Measurements from ENCODE around the gene TMOD1.

- TF ChIP-seq TCF4 (CRISPR knock-in tag; IDR thresholded peaks at IDR 0.05; ENCODE audit: borderline replicate concordance): no peak
- TF ChIP-seq, protein P1, sequence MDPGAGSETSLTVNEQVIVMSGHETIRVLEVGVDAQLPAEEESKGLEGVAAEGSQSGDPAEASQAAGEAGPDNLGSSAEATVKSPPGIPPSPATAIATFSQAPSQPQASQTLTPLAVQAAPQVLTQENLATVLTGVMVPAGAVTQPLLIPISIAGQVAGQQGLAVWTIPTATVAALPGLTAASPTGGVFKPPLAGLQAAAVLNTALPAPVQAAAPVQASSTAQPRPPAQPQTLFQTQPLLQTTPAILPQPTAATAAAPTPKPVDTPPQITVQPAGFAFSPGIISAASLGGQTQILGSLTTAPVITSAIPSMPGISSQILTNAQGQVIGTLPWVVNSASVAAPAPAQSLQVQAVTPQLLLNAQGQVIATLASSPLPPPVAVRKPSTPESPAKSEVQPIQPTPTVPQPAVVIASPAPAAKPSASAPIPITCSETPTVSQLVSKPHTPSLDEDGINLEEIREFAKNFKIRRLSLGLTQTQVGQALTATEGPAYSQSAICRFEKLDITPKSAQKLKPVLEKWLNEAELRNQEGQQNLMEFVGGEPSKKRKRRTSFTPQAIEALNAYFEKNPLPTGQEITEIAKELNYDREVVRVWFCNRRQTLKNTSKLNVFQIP (CRISPR knock-in tag; IDR thresholded peaks at IDR 0.05; ENCODE audit: borderline replicate concordance, low read depth): no peak
- TF ChIP-seq ZNF8 (CRISPR knock-in tag; IDR thresholded peaks at IDR 0.05): no peak
Observed at GRCh38 chr9:97578846-97579245, 77.4 kb downstream of the TMOD1 start.

Data from SK-N-SH treated with all-trans-retinoic acid at 6 μM for 48 hours (cell line).